ENCODE data around the gene TPP1. TPM values are rescaled to one million over a fixed set of nuclear protein-coding genes. Genes with fewer than 3 reads are reported as not detected.
A peak's percentile ranks its signal among the peaks of the same experiment; 100 is the strongest.

Gene TPP1
- total and polyA plus RNA-seq, 5 donors from 2014 or later = 100 to 165 (median 136) TPM

GRCh38 chr11:6566704-6567370, 52.4 kb downstream of the TPP1 start:
- Mint-ChIP-seq H3K4me3 (no peak overlapping the region), H3K36me3 (peaks cover 44% of the 10 kb centered on the region), H3K9me3 (no peaks in the 10 kb centered on the region), H3K27me3 (no peaks in the 10 kb centered on the region), H3K4me1 (peaks cover 0 to 10% (median 2%) of the 10 kb centered on the region in 4 donors), H3K27ac (no peak overlapping the region)
- no peaks in the 10 kb centered on the region for H3K36me3 ChIP-seq (ENCODE audit: control insufficient read depth, insufficient read depth, low read length)
- no peaks in the 10 kb centered on the region for H3K9me3 ChIP-seq (ENCODE audit: control insufficient read depth in 2 of 2, low read length in 2 of 2)
- DNase-seq (no peak), ATAC-seq (ENCODE audit: low read depth in 2 of 2) (no peak)
- H3K27me3 ChIP-seq (ENCODE audit: control insufficient read depth, insufficient read depth, low read length) = no peaks in the 10 kb centered on the region
- H3K4me1 ChIP-seq (ENCODE audit: control insufficient read depth, insufficient read depth, low read length, poor library complexity, severe bottlenecking) = no peaks in the 10 kb centered on the region
- H3K27ac ChIP-seq (ENCODE audit: insufficient read depth, low read length, poor library complexity, severe bottlenecking) = no peak overlapping the region
- no peak overlapping the region for H3K4me3 ChIP-seq (ENCODE audit: low read depth, low read length)

- Mint-ChIP-seq H3K9me3 (no peaks in the 10 kb centered on the region), H3K4me3 (no peak overlapping the region), H3K27ac (no peak overlapping the region), H3K27me3 (no peaks in the 10 kb centered on the region), H3K36me3 (peaks cover 47% of the 10 kb centered on the region), H3K4me1 (peaks cover 0 to 10% (median 2%) of the 10 kb centered on the region in 4 donors)
- ATAC-seq (ENCODE audit: low read depth in 2 of 2) (no peak), DNase-seq (no peak)
- H3K4me1 ChIP-seq (ENCODE audit: control insufficient read depth, insufficient read depth, low read length, poor library complexity, severe bottlenecking) = no peaks in the 10 kb centered on the region
- H3K9me3 ChIP-seq (ENCODE audit: control insufficient read depth in 2 of 2, low read length in 2 of 2) = no peaks in the 10 kb centered on the region
- H3K27ac ChIP-seq (ENCODE audit: insufficient read depth, low read length, poor library complexity, severe bottlenecking) = no peak overlapping the region
- no peak overlapping the region for H3K4me3 ChIP-seq (ENCODE audit: low read depth, low read length)
- no peaks in the 10 kb centered on the region for H3K36me3 ChIP-seq (ENCODE audit: control insufficient read depth, insufficient read depth, low read length)
- no peaks in the 10 kb centered on the region for H3K27me3 ChIP-seq (ENCODE audit: control insufficient read depth, insufficient read depth, low read length)
Measured at GRCh38 chr11:6565988-6566703, 53.1 kb downstream of the TPP1 start.

GRCh38 chr11:6565325-6565724, 53.9 kb downstream of the TPP1 start:
- Mint-ChIP-seq H3K27ac (peak overlapping the region in 2 of 3 donors; percentile 5 to 10), H3K4me3 (no peak overlapping the region), H3K27me3 (no peaks in the 10 kb centered on the region), H3K4me1 (peaks cover 0 to 10% (median 2%) of the 10 kb centered on the region in 4 donors), H3K9me3 (no peaks in the 10 kb centered on the region), H3K36me3 (peaks cover 52% of the 10 kb centered on the region)
- no peaks in the 10 kb centered on the region for H3K27me3 ChIP-seq (ENCODE audit: control insufficient read depth, insufficient read depth, low read length)
- no peak overlapping the region for H3K4me3 ChIP-seq (ENCODE audit: low read depth, low read length)
- H3K9me3 ChIP-seq (ENCODE audit: control insufficient read depth in 2 of 2, low read length in 2 of 2) = no peaks in the 10 kb centered on the region
- no peak for ATAC-seq (ENCODE audit: low read depth in 2 of 2)
- no peak overlapping the region for H3K27ac ChIP-seq (ENCODE audit: insufficient read depth, low read length, poor library complexity, severe bottlenecking)
- no peaks in the 10 kb centered on the region for H3K4me1 ChIP-seq (ENCODE audit: control insufficient read depth, insufficient read depth, low read length, poor library complexity, severe bottlenecking)
- no peaks in the 10 kb centered on the region for H3K36me3 ChIP-seq (ENCODE audit: control insufficient read depth, insufficient read depth, low read length)
- no peak for DNase-seq

GRCh38 chr11:6563667-6564066, 55.6 kb downstream of the TPP1 start:
- H3K4me3 Mint-ChIP-seq = no peak overlapping the region
- H3K36me3 ChIP-seq (ENCODE audit: control insufficient read depth, insufficient read depth, low read length) = no peaks in the 10 kb centered on the region
- H3K9me3 Mint-ChIP-seq = no peaks in the 10 kb centered on the region
- no peaks in the 10 kb centered on the region for H3K27me3 ChIP-seq (ENCODE audit: control insufficient read depth, insufficient read depth, low read length)
- H3K4me1 Mint-ChIP-seq = peaks cover 0 to 2% (median 0%) of the 10 kb centered on the region in 4 donors
- H3K36me3 Mint-ChIP-seq = peaks cover 54% of the 10 kb centered on the region
- ATAC-seq (ENCODE audit: low read depth in 2 of 2) = no peak
- H3K27ac ChIP-seq (ENCODE audit: insufficient read depth, low read length, poor library complexity, severe bottlenecking) = no peak overlapping the region
- no peak for DNase-seq
- H3K27ac Mint-ChIP-seq = no peak overlapping the region
- H3K4me3 ChIP-seq (ENCODE audit: low read depth, low read length) = no peak overlapping the region
- no peaks in the 10 kb centered on the region for H3K4me1 ChIP-seq (ENCODE audit: control insufficient read depth, insufficient read depth, low read length, poor library complexity, severe bottlenecking)
- H3K27me3 Mint-ChIP-seq = no peaks in the 10 kb centered on the region
- H3K9me3 ChIP-seq (ENCODE audit: control insufficient read depth in 2 of 2, low read length in 2 of 2) = no peaks in the 10 kb centered on the region

- DNase-seq = no peak
Measured at GRCh38 chr11:6563121-6563619, 56.1 kb downstream of the TPP1 start.

More at GRCh38 chr11:6563121-6563619, 56.1 kb downstream of the TPP1 start:
- Mint-ChIP-seq H3K4me1 (no peaks in the 10 kb centered on the region), H3K36me3 (peaks cover 54% of the 10 kb centered on the region), H3K9me3 (no peaks in the 10 kb centered on the region), H3K27ac (no peak overlapping the region), H3K27me3 (no peaks in the 10 kb centered on the region), H3K4me3 (no peak overlapping the region)
- H3K4me3 ChIP-seq (ENCODE audit: low read depth, low read length) = no peak overlapping the region
- H3K27me3 ChIP-seq (ENCODE audit: control insufficient read depth, insufficient read depth, low read length) = no peaks in the 10 kb centered on the region
- ATAC-seq (ENCODE audit: low read depth in 2 of 2) = no peak
- no peaks in the 10 kb centered on the region for H3K4me1 ChIP-seq (ENCODE audit: control insufficient read depth, insufficient read depth, low read length, poor library complexity, severe bottlenecking)
- H3K27ac ChIP-seq (ENCODE audit: insufficient read depth, low read length, poor library complexity, severe bottlenecking) = no peak overlapping the region
- H3K36me3 ChIP-seq (ENCODE audit: control insufficient read depth, insufficient read depth, low read length) = no peaks in the 10 kb centered on the region
- H3K9me3 ChIP-seq (ENCODE audit: control insufficient read depth in 2 of 2, low read length in 2 of 2) = no peaks in the 10 kb centered on the region

Other genes starting within 250 kb of the TPP1 start
- gene SMPD1, start 228.9 kb downstream of the TPP1 start, total RNA-seq = 43.7 TPM
- 10 to 100 TPM; 11.4 to 15.7 (median 13.3) TPM for gene SMPD1, start 228.9 kb downstream of the TPP1 start, polyA plus RNA-seq
- gene APBB1, start 200.3 kb downstream of the TPP1 start, total RNA-seq = 95.8 TPM
- 100 to 1,000 TPM in 3 of 4 donors, 10 to 100 TPM in 1; 89.0 to 134 (median 121) TPM for gene APBB1, start 200.3 kb downstream of the TPP1 start, polyA plus RNA-seq
- 1.5 TPM for gene HPX, start 178.4 kb downstream of the TPP1 start, total RNA-seq
- gene HPX, start 178.4 kb downstream of the TPP1 start, polyA plus RNA-seq = not detected
- 16.4 TPM for gene TRIM3, start 145.5 kb downstream of the TPP1 start, total RNA-seq
- 1 to 10 TPM in 3 of 4 donors, under 1 TPM in 1; 0.91 to 2.7 (median 1.9) TPM for gene TRIM3, start 145.5 kb downstream of the TPP1 start, polyA plus RNA-seq
- 45.4 TPM for gene ARFIP2, start 138.1 kb downstream of the TPP1 start, total RNA-seq
- gene ARFIP2, start 138.1 kb downstream of the TPP1 start, polyA plus RNA-seq = 10 to 100 TPM; 33.0 to 38.3 (median 35.6) TPM
- gene TIMM10B, start 137.9 kb downstream of the TPP1 start, total RNA-seq = 49.8 TPM
- gene TIMM10B, start 137.9 kb downstream of the TPP1 start, polyA plus RNA-seq = 10 to 100 TPM; 24.5 to 47.9 (median 33.4) TPM
- gene DNHD1, start 122.1 kb downstream of the TPP1 start, total RNA-seq = 32.7 TPM
- 1 to 10 TPM in 3 of 4 donors, under 1 TPM in 1; 0.65 to 1.6 (median 1.4) TPM for gene DNHD1, start 122.1 kb downstream of the TPP1 start, polyA plus RNA-seq
- 21.0 TPM for gene RRP8, start 15.8 kb downstream of the TPP1 start, total RNA-seq
- 10 to 100 TPM; 22.5 to 30.9 (median 25.7) TPM for gene RRP8, start 15.8 kb downstream of the TPP1 start, polyA plus RNA-seq
- 62.9 TPM for gene ILK, start 15.6 kb downstream of the TPP1 start, total RNA-seq
- gene ILK, start 15.6 kb downstream of the TPP1 start, polyA plus RNA-seq = 100 to 1,000 TPM in 2 of 4 donors, 10 to 100 TPM in 2; 92.8 to 141 (median 115) TPM
- gene TAF10, start 7.2 kb downstream of the TPP1 start, total RNA-seq = 125 TPM
- gene TAF10, start 7.2 kb downstream of the TPP1 start, polyA plus RNA-seq = 100 to 1,000 TPM; 254 to 386 (median 265) TPM
- gene DCHS1, start 36.4 kb upstream of the TPP1 start, total RNA-seq = 2.4 TPM
- gene DCHS1, start 36.4 kb upstream of the TPP1 start, polyA plus RNA-seq = 1 to 10 TPM in 2 of 4 donors, under 1 TPM in 2; 0.49 to 1.6 (median 1.0) TPM
- gene MRPL17, start 63.9 kb upstream of the TPP1 start, total RNA-seq = 10.0 TPM
- 10 to 100 TPM; 18.5 to 35.5 (median 25.1) TPM for gene MRPL17, start 63.9 kb upstream of the TPP1 start, polyA plus RNA-seq
- gene OR2AG2, start 152.6 kb upstream of the TPP1 start, total RNA-seq = not detected
- not detected for gene OR2AG2, start 152.6 kb upstream of the TPP1 start, polyA plus RNA-seq
- gene OR2AG1, start 163.6 kb upstream of the TPP1 start, total RNA-seq = not detected
- not detected for gene OR2AG1, start 163.6 kb upstream of the TPP1 start, polyA plus RNA-seq
- not detected for gene OR6A2, start 180.3 kb upstream of the TPP1 start, total RNA-seq
- not detected for gene OR6A2, start 180.3 kb upstream of the TPP1 start, polyA plus RNA-seq
- gene OR10A5, start 226.3 kb upstream of the TPP1 start, total RNA-seq = not detected
- gene OR10A5, start 226.3 kb upstream of the TPP1 start, polyA plus RNA-seq = not detected
- gene OR10A2, start 243.6 kb upstream of the TPP1 start, total RNA-seq = not detected
- gene OR10A2, start 243.6 kb upstream of the TPP1 start, polyA plus RNA-seq = not detected